ENCODE measurements around the gene HOXB3. TPM values are rescaled to one million over a fixed set of nuclear protein-coding genes. Genes with fewer than 3 reads are reported as not detected.

The HOXB3 gene
- polyA plus RNA-seq, 1 experiment, result 33.0 TPM

- DNase-seq (ENCODE audit: low read depth, low spot score), result no peak
- no peak overlapping the region for H3K27ac ChIP-seq (ENCODE audit: low read depth, low read length)
- no peak for TF ChIP-seq CTCF (IDR thresholded peaks at IDR 0.05; ENCODE audit: low read depth, low read length)
- no peak overlapping the region for H3K4me3 ChIP-seq (ENCODE audit: low read depth, low read length)
- POLR2A ChIA-PET, result no interaction called here
- CTCF ChIA-PET, result no interaction called here
- peaks cover 9% of the 10 kb centered on the region; the same call in 1 of the 2 replicates for H3K9me3 ChIP-seq (ENCODE audit: control insufficient read depth, insufficient read depth, low read length)
- H3K27me3 ChIP-seq (ENCODE audit: control insufficient read depth, insufficient read depth, low read length), result peaks cover 97% of the 10 kb centered on the region
Measured at GRCh38 chr17:48634493-48635208, 44.6 kb upstream of the HOXB3 start.

- ChIA-PET CTCF (interaction anchor here (1.6 kb wide), 1 partner anchor 325 kb away, joined by 4 read pairs; no protein-coding TSS in a partner anchor), POLR2A (interaction anchor here (0.7 kb wide), 1 partner anchor 76 kb away, joined by 3 read pairs; no protein-coding TSS in a partner anchor)
- peaks cover 13% of the 10 kb centered on the region; the same call in 1 of the 2 replicates for H3K9me3 ChIP-seq (ENCODE audit: control insufficient read depth, insufficient read depth, low read length)
- H3K27ac ChIP-seq (ENCODE audit: low read depth, low read length), result no peak overlapping the region
- no peak for DNase-seq (ENCODE audit: low read depth, low spot score)
- H3K27me3 ChIP-seq (ENCODE audit: control insufficient read depth, insufficient read depth, low read length), result peaks cover 98% of the 10 kb centered on the region
- no peak for TF ChIP-seq CTCF (IDR thresholded peaks at IDR 0.05; ENCODE audit: low read depth, low read length)
- no peak overlapping the region for H3K4me3 ChIP-seq (ENCODE audit: low read depth, low read length)
Measured at GRCh38 chr17:48633266-48633677, 43.2 kb upstream of the HOXB3 start.

DNA sequence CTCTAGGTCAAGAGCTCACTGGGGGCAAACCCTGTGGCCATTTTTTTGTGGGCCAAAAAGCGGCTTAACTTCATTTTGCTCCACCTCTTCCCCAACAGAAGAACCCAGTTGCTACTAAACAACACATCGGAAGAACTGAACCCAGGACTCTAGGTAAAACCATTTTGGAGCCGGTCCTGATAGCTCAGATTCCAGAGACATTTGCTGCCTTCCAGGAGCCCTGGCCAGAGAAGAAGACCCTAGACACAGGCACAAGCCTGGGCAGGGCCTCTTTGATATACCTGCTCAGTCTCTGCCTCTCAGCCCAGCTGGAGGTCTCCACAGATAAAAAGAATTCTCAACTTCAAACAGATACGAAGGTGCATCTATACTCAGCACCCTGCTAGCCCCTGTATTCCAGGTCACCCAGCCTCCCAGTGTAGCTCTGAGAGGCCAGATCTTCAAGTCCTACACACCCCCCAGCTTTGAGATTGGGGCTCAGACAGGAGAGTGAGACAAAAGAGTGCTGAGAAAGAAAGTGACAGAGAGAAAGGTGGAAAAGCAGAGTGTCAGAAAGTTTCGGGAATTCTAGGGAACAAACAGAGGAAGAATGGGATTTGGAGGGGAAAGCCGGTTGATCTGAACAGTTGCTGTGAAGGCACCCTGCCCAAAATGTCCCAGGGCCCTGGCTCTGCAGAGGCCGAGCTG lies 42.7 kb upstream of the HOXB3 start:
- TF ChIP-seq CTCF (IDR thresholded peaks at IDR 0.05; ENCODE audit: low read depth, low read length), result no peak
- H3K27ac ChIP-seq (ENCODE audit: low read depth, low read length), result no peak overlapping the region
- CTCF ChIA-PET, result interaction anchor here (0.6 to 1.6 kb wide), 3 partner anchors 111 to 324 kb away, joined by 3 to 4 read pairs (median 4); no protein-coding TSS in a partner anchor
- POLR2A ChIA-PET, result interaction anchor here (0.7 kb wide), 1 partner anchor 77 kb away, joined by 3 read pairs; no protein-coding TSS in a partner anchor
- no peak overlapping the region for H3K4me3 ChIP-seq (ENCODE audit: low read depth, low read length)
- H3K27me3 ChIP-seq (ENCODE audit: control insufficient read depth, insufficient read depth, low read length), result peaks cover 98% of the 10 kb centered on the region
- DNase-seq (ENCODE audit: low read depth, low spot score), result no peak
- peaks cover 13% of the 10 kb centered on the region; the same call in 1 of the 2 replicates for H3K9me3 ChIP-seq (ENCODE audit: control insufficient read depth, insufficient read depth, low read length)

DNA sequence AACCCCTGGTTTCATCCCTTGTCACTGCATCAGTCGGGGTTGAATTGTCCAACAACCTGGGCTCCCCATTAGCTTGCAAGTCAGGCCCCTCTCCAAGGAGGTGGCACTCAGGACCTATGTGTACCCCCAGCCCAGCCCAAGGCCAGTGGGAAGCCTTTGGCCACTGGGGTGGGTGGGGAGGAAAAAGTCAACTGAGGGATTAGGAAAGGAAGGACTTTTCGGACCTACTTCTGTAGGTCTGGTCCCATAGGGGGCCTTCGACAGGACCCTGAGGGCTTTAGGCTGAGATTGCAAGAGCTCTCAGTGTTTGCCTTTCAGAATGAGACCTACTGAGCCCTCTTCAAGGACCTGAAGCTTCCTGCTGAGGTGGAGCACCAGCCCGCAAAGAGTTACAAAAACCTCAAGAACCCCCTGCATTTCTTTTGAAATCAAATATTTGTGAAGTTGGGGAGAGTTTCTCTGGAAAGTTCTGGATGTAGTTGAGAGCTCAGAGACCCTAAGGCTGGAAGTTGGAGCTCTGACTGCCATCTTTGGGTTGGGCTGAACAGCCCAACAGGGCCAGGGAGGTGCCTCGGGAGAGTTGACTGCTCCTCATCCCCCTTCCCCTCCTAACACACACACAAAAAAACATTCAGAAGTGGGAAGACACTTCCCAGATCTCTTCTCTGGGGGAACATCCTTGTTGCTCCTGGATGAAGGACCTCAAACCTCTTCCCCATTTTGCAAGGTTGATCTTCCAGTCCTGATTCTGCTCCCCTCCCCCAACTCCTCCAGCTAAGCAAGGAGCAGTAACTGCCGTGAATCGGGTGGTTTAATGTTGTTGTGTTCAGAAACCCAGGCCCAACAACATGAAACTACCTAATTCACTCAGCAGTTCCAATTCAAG lies 41.9 kb upstream of the HOXB3 start:
- peaks cover 13% of the 10 kb centered on the region; the same call in 1 of the 2 replicates for H3K9me3 ChIP-seq (ENCODE audit: control insufficient read depth, insufficient read depth, low read length)
- ChIA-PET CTCF (interaction anchor here (0.6 to 1.6 kb wide), 3 partner anchors 110 to 324 kb away, joined by 3 to 4 read pairs (median 4); no protein-coding TSS in a partner anchor), POLR2A (no interaction called here)
- H3K27me3 ChIP-seq (ENCODE audit: control insufficient read depth, insufficient read depth, low read length), result peaks cover 98% of the 10 kb centered on the region
- DNase-seq (ENCODE audit: low read depth, low spot score), result no peak
- TF ChIP-seq CTCF (IDR thresholded peaks at IDR 0.05; ENCODE audit: low read depth, low read length), result no peak
- H3K27ac ChIP-seq (ENCODE audit: low read depth, low read length), result no peak overlapping the region
- H3K4me3 ChIP-seq (ENCODE audit: low read depth, low read length), result no peak overlapping the region

All from AG04450 (cell line).